ENCODE data around the gene NHSL1.

The NHSL1 gene

GRCh38 chr6:138397128-138398122, 101.9 kb downstream of the NHSL1 start:
- no peak for TF ChIP-seq CTCF (IDR thresholded peaks at IDR 0.05; ENCODE audit: borderline replicate concordance, insufficient read depth, low read depth, low read length)
- H3K4me3 ChIP-seq (ENCODE audit: low read depth, low read length) = no peak overlapping the region

- no peak for TF ChIP-seq CTCF (IDR thresholded peaks at IDR 0.05; ENCODE audit: borderline replicate concordance, insufficient read depth, low read depth, low read length)
- H3K4me3 ChIP-seq (ENCODE audit: low read depth, low read length) = no peak overlapping the region
Measured at GRCh38 chr6:138396709-138397108, 102.6 kb downstream of the NHSL1 start.

- no peak overlapping the region for H3K4me3 ChIP-seq (ENCODE audit: low read depth, low read length)
- no peak for TF ChIP-seq CTCF (IDR thresholded peaks at IDR 0.05; ENCODE audit: borderline replicate concordance, insufficient read depth, low read depth, low read length)
Measured at GRCh38 chr6:138393871-138394783, 105.2 kb downstream of the NHSL1 start.

GRCh38 chr6:138389551-138389950, 109.7 kb downstream of the NHSL1 start:
- no peak for TF ChIP-seq CTCF (IDR thresholded peaks at IDR 0.05; ENCODE audit: borderline replicate concordance, insufficient read depth, low read depth, low read length)
- no peak overlapping the region for H3K4me3 ChIP-seq (ENCODE audit: low read depth, low read length)

- TF ChIP-seq CTCF (IDR thresholded peaks at IDR 0.05; ENCODE audit: borderline replicate concordance, insufficient read depth, low read depth, low read length) = no peak
- no peak overlapping the region for H3K4me3 ChIP-seq (ENCODE audit: low read depth, low read length)
Measured at GRCh38 chr6:138387577-138388368, 111.5 kb downstream of the NHSL1 start.

GRCh38 chr6:138386897-138387296, 112.4 kb downstream of the NHSL1 start:
- no peak for TF ChIP-seq CTCF (IDR thresholded peaks at IDR 0.05; ENCODE audit: borderline replicate concordance, insufficient read depth, low read depth, low read length)
- H3K4me3 ChIP-seq (ENCODE audit: low read depth, low read length) = no peak overlapping the region
